Chondrocyte (in vitro differentiated cells): Measurements from ENCODE around the gene ASPG. TPM values are rescaled to one million over a fixed set of nuclear protein-coding genes. Genes with fewer than 3 reads are reported as not detected.

Experiments
- DNase-seq: peaks from one replicate; pipeline ENCODE4 v3.0.0; 2021; ENCODE audit warnings: mixed read lengths, low spot score
- H3K27ac Mint-ChIP-seq: one replicate; pipeline ENCODE4 v1.8.0; 2021; ENCODE audit warnings: mild to moderate bottlenecking, moderate library complexity, mixed read lengths; ENCODE audit not compliant: unreplicated experiment
- H3K27me3 Mint-ChIP-seq: 2 replicates; pipeline ENCODE4 v1.8.0; 2021; ENCODE audit warnings: low read depth, mixed read lengths
- H3K36me3 Mint-ChIP-seq: 2 replicates; pipeline ENCODE4 v1.8.0; 2021; ENCODE audit warnings: low read depth, mixed read lengths
- H3K4me1 Mint-ChIP-seq: 2 replicates; pipeline ENCODE4 v1.8.0; 2021; ENCODE audit warnings: low read depth, mild to moderate bottlenecking, mixed read lengths
- H3K4me3 Mint-ChIP-seq: one replicate; pipeline ENCODE4 v1.8.0; 2021; ENCODE audit warnings: mild to moderate bottlenecking, moderate library complexity, mixed read lengths; ENCODE audit not compliant: unreplicated experiment
- H3K9me3 Mint-ChIP-seq: 2 replicates; pipeline ENCODE4 v1.8.0; 2021; ENCODE audit warnings: low read depth, mixed read lengths
- total RNA-seq: library from RNA; stranded (reverse); gene quantifications from 3 replicates; pipeline ENCODE4 v1.2.1, GENCODE V29; 2021
- TF ChIP-seq, protein P1 (sequence below): fragments of 200-600 bp; sonication (generic); IDR thresholded peaks from 2 replicates; pipeline ENCODE4 v1.5.0; 2021; ENCODE audit warnings: antibody characterized with exemption, mild to moderate bottlenecking, moderate library complexity

The ASPG gene
- total RNA-seq, 1 donor from 2014 or later: not detected

DNA sequence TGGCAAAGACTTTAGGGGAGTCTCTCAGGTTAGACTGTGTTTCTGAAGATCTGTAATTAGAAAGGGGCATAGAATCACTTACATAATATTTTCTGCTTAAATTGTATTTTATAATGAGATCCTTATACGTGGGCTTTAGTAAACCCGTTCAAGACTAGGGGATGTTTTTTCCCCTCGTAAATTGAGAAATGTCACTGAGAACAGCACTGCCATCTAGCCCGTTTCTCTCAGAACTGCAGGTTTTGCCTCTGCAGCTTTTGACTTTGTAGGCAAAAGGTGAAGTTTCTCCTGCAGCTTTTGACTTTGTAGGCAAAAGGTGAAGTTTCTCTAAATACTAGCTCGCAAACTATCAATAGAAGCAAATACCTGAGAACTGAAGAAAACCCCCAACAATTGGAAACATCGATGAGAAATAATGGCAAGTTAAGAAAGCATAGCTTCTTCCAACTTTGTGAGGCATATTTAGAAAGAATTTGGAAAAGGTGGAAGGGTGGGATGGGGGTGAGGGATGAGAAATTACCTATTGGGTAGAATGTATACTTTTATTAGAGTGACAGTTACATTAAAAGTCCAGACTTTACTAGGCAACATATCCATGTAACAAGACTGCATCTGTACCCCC is 9.9 kb upstream of the ASPG start:
- Mint-ChIP-seq H3K27me3 (peaks cover 21% of the 10 kb centered on the region), H3K36me3 (peaks cover 5% of the 10 kb centered on the region), H3K27ac (no peak overlapping the region), H3K9me3 (peaks cover 11% of the 10 kb centered on the region), H3K4me1 (peaks cover 4% of the 10 kb centered on the region), H3K4me3 (no peak overlapping the region)
- TF ChIP-seq, protein P1, sequence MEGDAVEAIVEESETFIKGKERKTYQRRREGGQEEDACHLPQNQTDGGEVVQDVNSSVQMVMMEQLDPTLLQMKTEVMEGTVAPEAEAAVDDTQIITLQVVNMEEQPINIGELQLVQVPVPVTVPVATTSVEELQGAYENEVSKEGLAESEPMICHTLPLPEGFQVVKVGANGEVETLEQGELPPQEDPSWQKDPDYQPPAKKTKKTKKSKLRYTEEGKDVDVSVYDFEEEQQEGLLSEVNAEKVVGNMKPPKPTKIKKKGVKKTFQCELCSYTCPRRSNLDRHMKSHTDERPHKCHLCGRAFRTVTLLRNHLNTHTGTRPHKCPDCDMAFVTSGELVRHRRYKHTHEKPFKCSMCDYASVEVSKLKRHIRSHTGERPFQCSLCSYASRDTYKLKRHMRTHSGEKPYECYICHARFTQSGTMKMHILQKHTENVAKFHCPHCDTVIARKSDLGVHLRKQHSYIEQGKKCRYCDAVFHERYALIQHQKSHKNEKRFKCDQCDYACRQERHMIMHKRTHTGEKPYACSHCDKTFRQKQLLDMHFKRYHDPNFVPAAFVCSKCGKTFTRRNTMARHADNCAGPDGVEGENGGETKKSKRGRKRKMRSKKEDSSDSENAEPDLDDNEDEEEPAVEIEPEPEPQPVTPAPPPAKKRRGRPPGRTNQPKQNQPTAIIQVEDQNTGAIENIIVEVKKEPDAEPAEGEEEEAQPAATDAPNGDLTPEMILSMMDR: peak; percentile 74
- no peak for DNase-seq

DNA sequence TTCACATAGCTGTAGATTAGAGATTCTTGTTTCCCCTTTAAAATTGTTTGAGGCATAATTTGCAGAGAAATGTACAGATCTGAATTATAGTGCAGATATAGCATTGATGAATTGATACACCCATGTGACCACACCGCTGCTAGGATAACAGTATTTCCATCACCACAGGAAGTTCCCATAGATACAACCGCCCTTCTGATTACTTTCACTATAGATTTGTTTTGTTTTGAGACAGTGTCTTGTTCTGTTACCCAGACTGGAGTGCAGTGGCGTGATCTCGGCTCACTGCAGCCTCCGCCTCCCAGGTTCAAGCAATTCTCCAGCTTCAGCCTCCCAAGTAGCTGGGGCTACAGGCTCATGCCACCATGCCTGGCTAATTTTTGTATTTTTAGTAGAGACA is 8.8 kb upstream of the ASPG start:
- H3K27me3 Mint-ChIP-seq: peaks cover 21% of the 10 kb centered on the region
- peaks cover 4% of the 10 kb centered on the region for H3K4me1 Mint-ChIP-seq
- DNase-seq: no peak
- no peak overlapping the region for H3K27ac Mint-ChIP-seq
- H3K36me3 Mint-ChIP-seq: peaks cover 5% of the 10 kb centered on the region
- TF ChIP-seq, protein P1: no peak
- H3K9me3 Mint-ChIP-seq: peaks cover 11% of the 10 kb centered on the region
- no peak overlapping the region for H3K4me3 Mint-ChIP-seq

DNA sequence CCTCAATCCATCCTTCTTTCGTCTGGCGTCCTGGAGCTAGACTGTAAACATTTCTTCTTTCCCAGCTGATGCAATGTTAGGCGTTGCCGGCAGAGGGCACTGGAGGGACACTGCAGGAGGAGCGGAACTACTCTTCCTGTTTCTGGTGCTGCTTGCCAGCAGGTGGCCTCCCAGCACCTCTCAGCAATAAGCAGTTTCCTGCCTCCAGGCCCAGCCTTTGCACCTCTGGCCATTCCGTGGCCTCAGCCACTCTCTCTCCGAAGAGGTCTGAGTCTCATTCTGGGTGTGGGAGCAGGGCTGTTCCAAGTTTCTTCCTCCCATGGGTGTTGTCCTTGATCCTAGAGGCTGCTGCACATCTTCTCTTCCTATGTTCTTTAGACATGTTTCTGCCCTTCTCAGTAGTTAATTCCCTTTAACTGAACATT is 7.5 kb upstream of the ASPG start:
- Mint-ChIP-seq H3K9me3 (peaks cover 7% of the 10 kb centered on the region), H3K4me1 (peaks cover 4% of the 10 kb centered on the region), H3K27me3 (peaks cover 31% of the 10 kb centered on the region), H3K4me3 (no peak overlapping the region), H3K27ac (no peak overlapping the region), H3K36me3 (peaks cover 5% of the 10 kb centered on the region)
- DNase-seq: peak; percentile 93
- TF ChIP-seq, protein P1: peak; percentile 99

DNA sequence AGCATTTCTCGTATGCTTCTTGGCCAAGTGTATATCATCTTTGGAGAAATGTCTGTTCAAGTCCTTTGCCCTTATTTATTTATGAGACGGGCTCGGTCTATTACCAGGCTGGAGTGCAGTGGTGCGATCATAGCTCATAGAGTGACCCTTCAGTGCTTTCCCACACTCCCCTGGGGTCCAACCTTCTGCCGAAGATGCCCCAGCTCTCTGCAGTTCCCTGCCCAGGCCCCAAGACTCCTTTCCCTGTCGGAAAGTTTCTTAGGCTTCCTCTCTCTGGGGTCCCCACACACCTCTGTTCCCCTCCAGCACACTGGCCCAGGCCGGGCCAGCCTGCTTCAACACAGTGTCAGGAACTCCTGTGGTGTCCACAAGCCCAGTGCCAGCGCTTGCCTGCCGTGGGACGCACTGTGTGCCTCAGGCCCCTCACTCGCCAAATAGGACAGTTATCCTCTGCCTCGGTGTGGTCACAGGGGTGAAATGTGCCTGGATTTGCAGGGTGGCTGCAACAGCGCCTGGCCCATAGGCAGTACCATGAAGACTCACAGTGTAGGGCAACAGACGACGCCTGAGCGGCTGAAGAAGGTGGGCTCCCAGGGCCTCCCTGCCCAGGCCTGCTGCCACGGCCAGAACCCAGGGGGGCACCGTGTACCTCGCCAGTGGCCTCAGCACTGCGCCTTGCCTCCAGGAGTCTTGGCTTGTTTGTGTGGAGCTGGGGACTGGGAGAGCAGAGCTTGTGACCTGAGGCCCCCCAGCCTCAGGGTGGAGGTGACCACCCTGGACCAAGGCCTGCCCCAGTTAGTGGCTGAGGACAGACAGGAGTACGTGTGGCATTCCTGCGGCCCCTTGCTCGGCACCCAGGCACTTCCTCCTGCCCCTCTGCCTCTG is 4.9 kb upstream of the ASPG start:
- H3K4me1 Mint-ChIP-seq: peaks cover 4% of the 10 kb centered on the region
- H3K36me3 Mint-ChIP-seq: no peaks in the 10 kb centered on the region
- peak; percentile 84 for DNase-seq
- no peak overlapping the region for H3K4me3 Mint-ChIP-seq
- TF ChIP-seq, protein P1: no peak
- peaks cover 35% of the 10 kb centered on the region for H3K27me3 Mint-ChIP-seq
- no peak overlapping the region for H3K27ac Mint-ChIP-seq
- no peaks in the 10 kb centered on the region for H3K9me3 Mint-ChIP-seq

DNA sequence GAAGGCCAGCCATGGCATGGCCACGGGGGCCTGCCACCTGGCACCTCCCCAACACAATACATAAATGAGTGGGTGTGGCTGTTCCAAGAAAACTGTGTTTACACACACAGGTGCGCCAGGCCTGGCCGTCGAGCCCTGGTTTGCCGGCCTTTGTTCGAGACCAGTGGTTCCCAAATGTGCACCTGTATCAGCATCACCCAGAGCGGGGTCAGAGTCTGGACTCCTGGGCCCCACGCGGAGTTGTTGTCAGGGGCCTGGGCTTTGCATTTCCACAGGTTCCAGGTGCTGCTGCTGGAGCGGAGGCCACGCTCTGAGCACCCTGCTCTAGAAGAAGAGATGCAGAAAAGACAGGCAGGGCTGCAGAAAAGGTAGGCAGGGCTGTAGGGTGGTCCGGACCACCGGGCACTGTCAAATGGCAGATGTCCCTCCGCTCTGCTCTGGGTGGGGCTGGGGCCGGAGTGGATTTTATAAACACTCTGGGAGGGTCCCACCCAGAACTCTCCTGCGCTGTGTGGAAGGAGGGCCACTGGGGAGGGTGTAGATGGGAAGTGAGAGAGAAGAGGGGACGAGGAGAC is 4.2 kb upstream of the ASPG start:
- Mint-ChIP-seq H3K4me3 (no peak overlapping the region), H3K27ac (no peak overlapping the region), H3K9me3 (no peaks in the 10 kb centered on the region), H3K4me1 (peaks cover 4% of the 10 kb centered on the region), H3K36me3 (no peaks in the 10 kb centered on the region), H3K27me3 (peaks cover 30% of the 10 kb centered on the region)
- DNase-seq: peak; percentile 59
- TF ChIP-seq, protein P1: no peak
